Measurements from ENCODE around the gene PCK1.
"Not testable (repeated sequence)": the region's sequence is repeated elsewhere in the genome, so short reads cannot be mapped to it uniquely, and the experiment has no call there.

The PCK1 gene

GRCh38 chr20:57560554-57561355 lies at the start of gene PCK1:
Gene PCK1, plus strand, starts transcription at chr20:57561110. Its CDS starts 302 bp downstream, at chr20:57561412.
- no peak for DNase-seq (ENCODE audit: extremely low read depth, insufficient read length)

GRCh38 chr20:57511709-57512108 lies 49.2 kb upstream of the PCK1 start:
- not testable (repeated sequence) for H3K27me3 ChIP-seq (replicated peaks; ENCODE audit: control insufficient read depth, insufficient read depth, low read length); H3K36me3 ChIP-seq (ENCODE audit: control insufficient read depth, insufficient read depth, low read length); H3K4me3 ChIP-seq (replicated peaks; ENCODE audit: low read depth, low read length); DNase-seq (ENCODE audit: extremely low read depth, insufficient read length)

More at GRCh38 chr20:57560554-57561355, at the start of gene PCK1:
- no peaks in the 10 kb centered on the region for H3K36me3 ChIP-seq (ENCODE audit: control insufficient read depth, insufficient read depth, low read length)
- H3K4me3 ChIP-seq (replicated peaks; ENCODE audit: low read depth, low read length) = no peak within 1 kb of the TSS
- H3K27me3 ChIP-seq (replicated peaks; ENCODE audit: control insufficient read depth, insufficient read depth, low read length) = peaks cover 4% of the 10 kb centered on the region
- no peak for TF ChIP-seq CTCF (IDR thresholded peaks at IDR 0.05; ENCODE audit: insufficient read depth, low read length, poor library complexity, severe bottlenecking)

GRCh38 chr20:57512432-57512831 lies 48.5 kb upstream of the PCK1 start:
- Histone ChIP-seq H3K27me3 (replicated peaks; ENCODE audit: control insufficient read depth, insufficient read depth, low read length) (no peaks in the 10 kb centered on the region), H3K36me3 (ENCODE audit: control insufficient read depth, insufficient read depth, low read length) (no peaks in the 10 kb centered on the region), H3K4me3 (replicated peaks; ENCODE audit: low read depth, low read length) (no peak overlapping the region)
- no peak for DNase-seq (ENCODE audit: extremely low read depth, insufficient read length)
- TF ChIP-seq CTCF (IDR thresholded peaks at IDR 0.05; ENCODE audit: insufficient read depth, low read length, poor library complexity, severe bottlenecking) = no peak

GRCh38 chr20:57513199-57513598 lies 47.7 kb upstream of the PCK1 start:
- TF ChIP-seq CTCF (IDR thresholded peaks at IDR 0.05; ENCODE audit: insufficient read depth, low read length, poor library complexity, severe bottlenecking) = no peak
- no peak overlapping the region for H3K4me3 ChIP-seq (replicated peaks; ENCODE audit: low read depth, low read length)
- DNase-seq (ENCODE audit: extremely low read depth, insufficient read length) = no peak
- H3K36me3 ChIP-seq (ENCODE audit: control insufficient read depth, insufficient read depth, low read length) = no peaks in the 10 kb centered on the region
- H3K27me3 ChIP-seq (replicated peaks; ENCODE audit: control insufficient read depth, insufficient read depth, low read length) = no peaks in the 10 kb centered on the region

GRCh38 chr20:57514273-57514751 lies 46.6 kb upstream of the PCK1 start:
- H3K27me3 ChIP-seq (replicated peaks; ENCODE audit: control insufficient read depth, insufficient read depth, low read length) = no peaks in the 10 kb centered on the region
- H3K4me3 ChIP-seq (replicated peaks; ENCODE audit: low read depth, low read length) = no peak overlapping the region
- DNase-seq (ENCODE audit: extremely low read depth, insufficient read length) = no peak
- peak; percentile 67 for TF ChIP-seq CTCF (IDR thresholded peaks at IDR 0.05; ENCODE audit: insufficient read depth, low read length, poor library complexity, severe bottlenecking)
- H3K36me3 ChIP-seq (ENCODE audit: control insufficient read depth, insufficient read depth, low read length) = no peaks in the 10 kb centered on the region

- no peak for TF ChIP-seq CTCF (IDR thresholded peaks at IDR 0.05; ENCODE audit: insufficient read depth, low read length, poor library complexity, severe bottlenecking)
- H3K4me3 ChIP-seq (replicated peaks; ENCODE audit: low read depth, low read length) = no peak overlapping the region
- no peaks in the 10 kb centered on the region for H3K27me3 ChIP-seq (replicated peaks; ENCODE audit: control insufficient read depth, insufficient read depth, low read length)
- DNase-seq (ENCODE audit: extremely low read depth, insufficient read length) = no peak
- H3K36me3 ChIP-seq (ENCODE audit: control insufficient read depth, insufficient read depth, low read length) = no peaks in the 10 kb centered on the region
These were observed 43.0 kb upstream of the PCK1 start for GRCh38 chr20:57517904-57518303.
